HepG2 (cell line): ENCODE measurements around the gene PTMA. TPM values are rescaled to one million over a fixed set of nuclear protein-coding genes. Genes with fewer than 3 reads are reported as not detected.

Experiments used
- AGO2 ChIP-seq: fragments of 200-400 bp; formaldehyde crosslinking; optimal IDR thresholded peaks from 2 replicates; pipeline ENCODE3; 2017; ENCODE audit warnings: mild to moderate bottlenecking, low read depth, low read length, moderate library complexity
- ATF7-NPFF ChIP-seq: sonication (generic); formaldehyde crosslinking; IDR thresholded peaks from 2 replicates; pipeline ENCODE4 v1.8.1; 2023; ENCODE audit warnings: mild to moderate bottlenecking, low read depth, missing genetic modification reagents, moderate library complexity
- CBX1 ChIP-seq: IDR thresholded peaks from one replicate; pipeline ENCODE4 v1.6.1; 2016; ENCODE audit warnings: antibody characterized with exemption, low read depth
- DMAP1 ChIP-seq: IDR thresholded peaks from 2 replicates; pipeline ENCODE4 v1.6.1; 2016
- DNMT1 ChIP-seq: sonication (generic); formaldehyde crosslinking; IDR thresholded peaks from 2 replicates; pipeline ENCODE4 v1.5.1; 2020; ENCODE audit warnings: mild to moderate bottlenecking, missing genetic modification reagents
- FOXK1 ChIP-seq: sonication (generic); formaldehyde crosslinking; IDR thresholded peaks from 2 replicates; pipeline ENCODE4 v1.4.0; 2020; ENCODE audit warnings: low read depth, missing genetic modification reagents, borderline replicate concordance
- KDM5A ChIP-seq: fragments of 200-600 bp; sonication (generic); IDR thresholded peaks from 2 replicates; pipeline ENCODE4 v1.7.0; 2018; ENCODE audit warnings: antibody characterized with exemption, mild to moderate bottlenecking, low read length, borderline replicate concordance
- MTF1 ChIP-seq: sonication (generic); formaldehyde crosslinking; IDR thresholded peaks from 2 replicates; pipeline ENCODE4 v1.5.0; 2020; ENCODE audit warnings: missing genetic modification reagents
- MYNN ChIP-seq: sonication (generic); formaldehyde crosslinking; IDR thresholded peaks from 2 replicates; pipeline ENCODE4 v1.4.0; 2020; ENCODE audit warnings: mild to moderate bottlenecking, low read depth, missing genetic modification reagents
- NFIC ChIP-seq: IDR thresholded peaks from 2 replicates; pipeline ENCODE4 v1.6.1; 2012; ENCODE audit warnings: mild to moderate bottlenecking, low read length, inconsistent platforms
- POGZ ChIP-seq: sonication (generic); formaldehyde crosslinking; IDR thresholded peaks from 2 replicates; pipeline ENCODE4 v1.4.0; 2020; ENCODE audit warnings: mild to moderate bottlenecking, missing genetic modification reagents
- SMC3 ChIP-seq: IDR thresholded peaks from 2 replicates; pipeline ENCODE4 v1.6.1; 2011; ENCODE audit warnings: low read length, improper control_type of control experiment
- SPEN ChIP-seq: sonication (generic); formaldehyde crosslinking; IDR thresholded peaks from 2 replicates; pipeline ENCODE4 v1.5.1; 2020; ENCODE audit warnings: low read depth, mild to moderate bottlenecking, missing genetic modification reagents
- STAT5B ChIP-seq: sonication (generic); formaldehyde crosslinking; IDR thresholded peaks from 2 replicates; pipeline ENCODE4 v1.4.0; 2020; ENCODE audit warnings: missing genetic modification reagents
- TEAD3 ChIP-seq: optimal IDR thresholded peaks from 2 replicates; pipeline ENCODE3; 2016; ENCODE audit warnings: borderline replicate concordance
- THYN1 ChIP-seq: sonication (generic); formaldehyde crosslinking; IDR thresholded peaks from 2 replicates; pipeline ENCODE4 v1.8.1; 2023; ENCODE audit warnings: low read depth, mild to moderate bottlenecking, moderate library complexity, missing genetic modification reagents, borderline replicate concordance
- ZBTB20 ChIP-seq: sonication (generic); formaldehyde crosslinking; IDR thresholded peaks from 2 replicates; pipeline ENCODE4 v1.8.1; 2023; ENCODE audit warnings: missing genetic modification reagents, low read depth, mild to moderate bottlenecking, borderline replicate concordance
- ZBTB42 ChIP-seq: sonication (generic); formaldehyde crosslinking; IDR thresholded peaks from 2 replicates; pipeline ENCODE4 v1.5.0; 2020; ENCODE audit warnings: mild to moderate bottlenecking, missing genetic modification reagents
- ZNF274 ChIP-seq: sonication (generic); formaldehyde crosslinking; IDR thresholded peaks from 2 replicates; pipeline ENCODE4 v1.5.1; 2020; ENCODE audit warnings: mild to moderate bottlenecking, missing genetic modification reagents
- ZNF468 ChIP-seq: sonication (generic); formaldehyde crosslinking; IDR thresholded peaks from 2 replicates; pipeline ENCODE4 v1.8.0; 2022; ENCODE audit warnings: mild to moderate bottlenecking, moderate library complexity, missing genetic modification reagents
- ZNF746 ChIP-seq: sonication (generic); formaldehyde crosslinking; IDR thresholded peaks from 2 replicates; pipeline ENCODE4 v1.8.0; 2022; ENCODE audit warnings: mild to moderate bottlenecking, missing genetic modification reagents
- ZNF749 ChIP-seq: sonication (generic); formaldehyde crosslinking; IDR thresholded peaks from 2 replicates; pipeline ENCODE4 v1.8.0; 2022; ENCODE audit warnings: mild to moderate bottlenecking, missing genetic modification reagents, moderate library complexity, borderline replicate concordance
- ZNF777 ChIP-seq: sonication (generic); formaldehyde crosslinking; IDR thresholded peaks from 2 replicates; pipeline ENCODE4 v1.4.0; 2020; ENCODE audit warnings: missing genetic modification reagents
- ZSCAN22 ChIP-seq: sonication (generic); formaldehyde crosslinking; IDR thresholded peaks from 2 replicates; pipeline ENCODE4 v1.4.0; 2020; ENCODE audit warnings: mild to moderate bottlenecking, missing genetic modification reagents
- polyA plus RNA-seq, 8 experiments: library from polyadenylated mRNA; depleted of rRNA in 3 of 8; stranded (reverse) in 7 of 8; unstranded in 1 of 8; fragments of >200 nt; fragmentation: Illumina TruSeq in 4 of 8; extraction: Trizol in 4 of 8; gene quantifications; 2 replicates each; pipeline versions ENCODE4 v1.2.1 to v1.2.3, GENCODE V29; 2011 to 2016; ENCODE audit warnings: low read depth in 4 of 8, missing spikeins in 1 of 8, mixed read lengths in 1 of 8; ENCODE audit not compliant: insufficient read depth in 1 of 8
- total RNA-seq, 5 experiments: library from RNA; depleted of rRNA; stranded (reverse); fragments of >200 nt; fragmentation: Illumina TruSeq; extraction: Trizol; gene quantifications; 2 replicates each; pipeline ENCODE4 v1.2.3, GENCODE V29; 2016; ENCODE audit warnings: low read depth in 1 of 5
- TF ChIP-seq, protein P1 (sequence below): sonication (generic); formaldehyde crosslinking; IDR thresholded peaks from 2 replicates; pipeline ENCODE4 v1.4.0; 2020; ENCODE audit warnings: mild to moderate bottlenecking, missing genetic modification reagents
- TF ChIP-seq, protein P2 (sequence below): sonication (generic); formaldehyde crosslinking; IDR thresholded peaks from 2 replicates; pipeline ENCODE4 v1.8.0; 2022; ENCODE audit warnings: mild to moderate bottlenecking, missing genetic modification reagents, borderline replicate concordance

PTMA gene
- total and polyA plus RNA-seq, 2 of the 13 experiments (the other 11 are each of a cell fraction or from before 2014, with no cell fraction given): 190 to 1,086 TPM

DNA sequence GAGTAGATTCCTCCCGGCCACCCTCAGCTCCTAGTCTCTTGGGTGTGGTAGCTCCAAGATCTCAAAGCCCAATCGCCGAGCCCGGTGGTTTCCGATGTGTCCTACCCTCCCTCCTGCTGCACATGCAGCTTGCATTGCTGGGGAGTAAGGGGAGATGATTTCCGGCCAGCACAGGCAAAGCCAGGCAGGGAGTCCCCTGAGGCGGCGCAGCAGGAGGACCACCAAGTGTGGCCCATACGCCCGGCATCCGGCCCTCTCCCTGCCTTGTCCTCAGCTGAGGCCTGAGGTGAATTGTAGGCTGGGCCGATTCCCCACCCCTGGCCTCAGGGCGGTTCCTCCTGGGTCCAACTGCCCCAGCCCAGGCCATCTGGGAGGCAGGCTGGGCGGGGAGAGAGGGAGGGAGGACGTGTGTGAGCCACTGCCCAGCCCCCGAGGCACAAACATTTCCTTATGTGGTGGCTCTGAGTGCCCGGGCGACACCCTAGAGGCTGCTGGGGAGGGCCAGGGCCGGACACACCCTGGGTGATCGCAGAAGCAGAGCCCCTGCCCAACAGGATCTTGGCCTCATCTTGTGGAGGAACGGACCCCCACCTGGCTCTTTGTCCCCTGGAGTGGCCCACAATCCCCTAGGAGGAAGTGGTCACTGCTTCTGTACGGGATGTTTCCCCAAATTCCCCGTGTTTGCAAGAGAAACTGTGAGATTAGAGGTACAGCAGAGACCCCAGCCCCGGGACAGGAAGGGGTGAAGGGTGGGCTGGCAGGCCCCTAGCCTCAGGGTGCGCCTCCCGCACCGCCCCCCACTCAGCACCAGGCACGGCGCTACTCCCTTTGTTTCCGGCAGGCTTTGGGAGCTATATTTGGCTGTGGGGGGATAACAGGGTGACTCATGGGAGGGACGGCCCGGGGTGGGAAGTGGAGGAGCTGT is 41.9 kb upstream of the PTMA start (continued):
- TF ChIP-seq, protein P1, sequence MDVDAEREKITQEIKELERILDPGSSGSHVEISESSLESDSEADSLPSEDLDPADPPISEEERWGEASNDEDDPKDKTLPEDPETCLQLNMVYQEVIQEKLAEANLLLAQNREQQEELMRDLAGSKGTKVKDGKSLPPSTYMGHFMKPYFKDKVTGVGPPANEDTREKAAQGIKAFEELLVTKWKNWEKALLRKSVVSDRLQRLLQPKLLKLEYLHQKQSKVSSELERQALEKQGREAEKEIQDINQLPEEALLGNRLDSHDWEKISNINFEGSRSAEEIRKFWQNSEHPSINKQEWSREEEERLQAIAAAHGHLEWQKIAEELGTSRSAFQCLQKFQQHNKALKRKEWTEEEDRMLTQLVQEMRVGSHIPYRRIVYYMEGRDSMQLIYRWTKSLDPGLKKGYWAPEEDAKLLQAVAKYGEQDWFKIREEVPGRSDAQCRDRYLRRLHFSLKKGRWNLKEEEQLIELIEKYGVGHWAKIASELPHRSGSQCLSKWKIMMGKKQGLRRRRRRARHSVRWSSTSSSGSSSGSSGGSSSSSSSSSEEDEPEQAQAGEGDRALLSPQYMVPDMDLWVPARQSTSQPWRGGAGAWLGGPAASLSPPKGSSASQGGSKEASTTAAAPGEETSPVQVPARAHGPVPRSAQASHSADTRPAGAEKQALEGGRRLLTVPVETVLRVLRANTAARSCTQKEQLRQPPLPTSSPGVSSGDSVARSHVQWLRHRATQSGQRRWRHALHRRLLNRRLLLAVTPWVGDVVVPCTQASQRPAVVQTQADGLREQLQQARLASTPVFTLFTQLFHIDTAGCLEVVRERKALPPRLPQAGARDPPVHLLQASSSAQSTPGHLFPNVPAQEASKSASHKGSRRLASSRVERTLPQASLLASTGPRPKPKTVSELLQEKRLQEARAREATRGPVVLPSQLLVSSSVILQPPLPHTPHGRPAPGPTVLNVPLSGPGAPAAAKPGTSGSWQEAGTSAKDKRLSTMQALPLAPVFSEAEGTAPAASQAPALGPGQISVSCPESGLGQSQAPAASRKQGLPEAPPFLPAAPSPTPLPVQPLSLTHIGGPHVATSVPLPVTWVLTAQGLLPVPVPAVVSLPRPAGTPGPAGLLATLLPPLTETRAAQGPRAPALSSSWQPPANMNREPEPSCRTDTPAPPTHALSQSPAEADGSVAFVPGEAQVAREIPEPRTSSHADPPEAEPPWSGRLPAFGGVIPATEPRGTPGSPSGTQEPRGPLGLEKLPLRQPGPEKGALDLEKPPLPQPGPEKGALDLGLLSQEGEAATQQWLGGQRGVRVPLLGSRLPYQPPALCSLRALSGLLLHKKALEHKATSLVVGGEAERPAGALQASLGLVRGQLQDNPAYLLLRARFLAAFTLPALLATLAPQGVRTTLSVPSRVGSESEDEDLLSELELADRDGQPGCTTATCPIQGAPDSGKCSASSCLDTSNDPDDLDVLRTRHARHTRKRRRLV (CRISPR knock-in tag): no peak
- TF ChIP-seq AGO2: peak; percentile 50
- TF ChIP-seq ZSCAN22: no peak
- TF ChIP-seq CBX1: no peak
- no peak for TF ChIP-seq THYN1
- no peak for TF ChIP-seq NFIC
- TF ChIP-seq MYNN (CRISPR knock-in tag): no peak
- TF ChIP-seq ZNF274 (CRISPR knock-in tag): peak; percentile 70
- TF ChIP-seq ATF7-NPFF (CRISPR knock-in tag): no peak
- 0 out of 2 replicates have a peak, but pooled peaks have one; percentile 59 for TF ChIP-seq ZBTB20 (CRISPR knock-in tag)
- TF ChIP-seq SMC3: no peak
- peak; percentile 52; the same call in 1 of the 2 replicates for TF ChIP-seq ZNF746 (CRISPR knock-in tag)
- TF ChIP-seq DNMT1 (CRISPR knock-in tag): no peak
- TF ChIP-seq ZNF468 (CRISPR knock-in tag): no peak
- TF ChIP-seq ZBTB42: no peak
- no peak for TF ChIP-seq FOXK1 (CRISPR knock-in tag)
- no peak for TF ChIP-seq ZNF777 (CRISPR knock-in tag)
- TF ChIP-seq KDM5A: no peak
- no peak for TF ChIP-seq MTF1 (CRISPR knock-in tag)
- no peak for TF ChIP-seq POGZ (CRISPR knock-in tag)
- no peak for TF ChIP-seq STAT5B
- TF ChIP-seq TEAD3 (CRISPR knock-in tag): peak; percentile 43
- TF ChIP-seq DMAP1 (CRISPR knock-in tag): peak; percentile 52; the same call in 1 of the 2 replicates
- TF ChIP-seq, protein P2, sequence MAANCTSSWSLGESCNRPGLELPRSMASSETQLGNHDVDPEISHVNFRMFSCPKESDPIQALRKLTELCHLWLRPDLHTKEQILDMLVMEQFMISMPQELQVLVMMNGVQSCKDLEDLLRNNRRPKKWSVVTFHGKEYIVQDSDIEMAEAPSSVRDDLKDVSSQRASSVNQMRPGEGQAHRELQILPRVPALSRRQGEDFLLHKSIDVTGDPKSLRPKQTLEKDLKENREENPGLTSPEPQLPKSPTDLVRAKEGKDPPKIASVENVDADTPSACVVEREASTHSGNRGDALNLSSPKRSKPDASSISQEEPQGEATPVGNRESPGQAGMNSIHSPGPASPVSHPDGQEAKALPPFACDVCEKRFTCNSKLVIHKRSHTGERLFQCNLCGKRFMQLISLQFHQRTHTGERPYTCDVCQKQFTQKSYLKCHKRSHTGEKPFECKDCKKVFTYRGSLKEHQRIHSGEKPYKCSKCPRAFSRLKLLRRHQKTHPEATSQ (CRISPR knock-in tag): no peak
- TF ChIP-seq ZNF749: no peak
- TF ChIP-seq SPEN (CRISPR knock-in tag): no peak
